ENCODE measurements around the gene KIRREL2. TPM values are rescaled to one million over a fixed set of nuclear protein-coding genes. Genes with fewer than 3 reads are reported as not detected.

The KIRREL2 gene
- total RNA-seq, 1 experiment from 2014 or later, result not detected

DNA sequence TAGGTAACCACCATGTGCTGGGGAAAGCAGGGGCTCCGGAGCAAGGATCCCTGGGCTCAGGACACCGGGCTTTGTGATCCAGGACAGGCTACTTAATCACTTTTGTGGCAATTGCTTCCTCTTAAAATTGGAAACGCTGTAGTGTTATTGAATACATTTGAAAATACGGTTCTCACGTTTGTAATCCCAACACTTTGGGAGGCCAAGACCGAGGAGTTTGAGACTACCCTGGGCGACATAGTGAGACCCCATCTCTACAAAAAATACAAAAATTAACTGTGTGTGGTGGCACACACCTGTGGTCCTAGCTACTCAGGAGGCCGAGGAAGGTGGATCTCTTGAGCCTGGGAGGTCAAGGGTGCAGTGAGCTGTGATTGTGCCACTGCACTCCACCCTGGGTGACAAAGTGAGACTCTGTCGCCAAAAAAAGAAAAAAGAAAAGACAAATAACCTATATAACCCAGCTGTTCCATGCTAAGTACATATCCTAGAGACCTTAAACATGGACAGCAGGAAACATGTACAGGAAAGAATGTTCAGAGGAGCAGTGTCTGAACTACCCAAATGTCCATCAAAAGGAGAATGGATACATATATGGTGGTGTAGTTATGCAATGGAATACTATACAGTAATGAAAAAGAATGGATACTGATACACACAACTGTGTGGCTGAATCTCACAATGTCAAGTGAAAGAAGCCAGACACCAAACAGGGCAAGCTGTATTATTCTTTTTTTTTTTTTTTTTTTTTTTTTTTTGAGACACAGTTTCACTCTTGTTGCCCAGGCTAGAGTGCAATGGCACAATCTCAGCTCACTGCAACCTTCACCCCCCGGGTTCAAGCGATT lies 43.4 kb upstream of the KIRREL2 start:
- H3K79me2 ChIP-seq (ENCODE audit: low read length), result no peaks in the 10 kb centered on the region
- CTCF ChIA-PET, result no interaction called here
- no peaks in the 10 kb centered on the region for H3K36me3 ChIP-seq (ENCODE audit: low read depth, low read length)
- TF ChIP-seq EZH2 (IDR thresholded peaks at IDR 0.05; ENCODE audit: low read length, unreplicated experiment) (no peak), EZH2phosphoT487 (IDR thresholded peaks at IDR 0.05; ENCODE audit: borderline replicate concordance, low read length) (no peak)
- H3K4me1 ChIP-seq (ENCODE audit: insufficient read depth, low read length), result no peaks in the 10 kb centered on the region
- DNase-seq, result no peak
- no peak overlapping the region for H3K9ac ChIP-seq (ENCODE audit: low read length)
- H3K4me3 ChIP-seq (ENCODE audit: low read length), result no peak overlapping the region
- no TSS peak for BruUV-seq (replicated peaks)
- H3K27me3 ChIP-seq (ENCODE audit: low read length), result no peaks in the 10 kb centered on the region
- H3K4me2 ChIP-seq (ENCODE audit: low read length), result no peak overlapping the region
- H2AFZ ChIP-seq (ENCODE audit: low read length), result no peak overlapping the region
- no peaks in the 10 kb centered on the region for H4K20me1 ChIP-seq (ENCODE audit: low read length)
- H3K9me2 ChIP-seq (replicated peaks; ENCODE audit: low read length), result no peaks in the 10 kb centered on the region
- no peak for ATAC-seq
- POLR2A ChIA-PET (ENCODE audit: unreplicated experiment), result no interaction called here
- intact Hi-C loops (cut with micrococcal nuclease), result no loop called here
- H3K27ac ChIP-seq (ENCODE audit: low read length), result no peak overlapping the region
- no peaks in the 10 kb centered on the region for H3F3A ChIP-seq (ENCODE audit: low read length, unreplicated experiment)
- no peaks in the 10 kb centered on the region for H3K9me3 ChIP-seq (ENCODE audit: low read length)

DNA sequence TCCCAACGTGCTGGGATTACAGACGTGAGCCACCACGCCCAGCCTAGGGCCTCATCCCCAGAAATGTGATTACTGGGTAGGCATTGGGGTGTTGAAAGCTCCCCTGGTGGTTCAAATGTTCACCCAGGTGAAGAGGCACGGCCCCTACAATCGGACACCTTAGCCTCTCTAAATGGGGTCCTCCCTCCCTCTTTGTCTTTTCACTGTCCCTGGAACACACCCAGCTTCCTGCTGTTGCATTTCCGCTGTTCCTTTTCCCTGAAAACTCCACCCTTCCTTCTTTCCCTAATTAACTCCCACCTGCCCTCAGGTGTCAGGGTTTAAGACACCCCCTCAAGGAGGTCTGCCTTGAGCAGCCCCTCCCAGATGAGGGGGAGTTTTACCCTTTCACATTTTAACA lies 40.4 kb upstream of the KIRREL2 start:
- POLR2A ChIA-PET (ENCODE audit: unreplicated experiment), result no interaction called here

DNA sequence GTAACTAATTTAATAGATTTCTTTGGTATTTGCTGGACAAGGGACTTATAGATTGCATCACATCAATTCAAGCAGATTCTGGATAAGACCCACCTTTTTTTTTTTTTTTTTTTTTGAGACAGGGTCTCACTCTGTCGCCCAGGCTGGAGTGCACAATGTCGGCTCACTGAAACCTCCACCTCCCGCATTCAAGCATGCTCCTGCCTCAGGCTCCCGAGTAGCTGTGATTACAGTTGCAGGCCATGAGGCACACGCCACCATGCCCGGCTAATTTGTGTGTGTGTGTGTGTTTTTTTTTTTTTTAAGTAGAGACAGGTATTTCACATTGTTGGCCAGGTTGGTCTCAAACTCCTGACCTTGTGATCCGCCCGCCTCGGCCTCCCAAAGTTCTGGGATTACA lies 39.9 kb upstream of the KIRREL2 start:
- Histone ChIP-seq H3K4me1 (ENCODE audit: insufficient read depth, low read length) (no peaks in the 10 kb centered on the region), H3K36me3 (ENCODE audit: low read depth, low read length) (no peaks in the 10 kb centered on the region), H3K9me2 (replicated peaks; ENCODE audit: low read length) (no peaks in the 10 kb centered on the region), H3F3A (ENCODE audit: low read length, unreplicated experiment) (no peaks in the 10 kb centered on the region), H4K20me1 (ENCODE audit: low read length) (no peaks in the 10 kb centered on the region), H3K79me2 (ENCODE audit: low read length) (no peaks in the 10 kb centered on the region), H3K27ac (ENCODE audit: low read length) (no peak overlapping the region), H3K27me3 (ENCODE audit: low read length) (no peaks in the 10 kb centered on the region), H2AFZ (ENCODE audit: low read length) (no peak overlapping the region), H3K9ac (ENCODE audit: low read length) (no peak overlapping the region), H3K4me2 (ENCODE audit: low read length) (no peak overlapping the region), H3K9me3 (ENCODE audit: low read length) (no peaks in the 10 kb centered on the region), H3K4me3 (ENCODE audit: low read length) (no peak overlapping the region)
- intact Hi-C loops (cut with micrococcal nuclease), result no loop called here
- no peak for TF ChIP-seq EZH2phosphoT487 (IDR thresholded peaks at IDR 0.05; ENCODE audit: borderline replicate concordance, low read length)
- no peak for TF ChIP-seq EZH2 (IDR thresholded peaks at IDR 0.05; ENCODE audit: low read length, unreplicated experiment)
- TF ChIP-seq, protein P1, sequence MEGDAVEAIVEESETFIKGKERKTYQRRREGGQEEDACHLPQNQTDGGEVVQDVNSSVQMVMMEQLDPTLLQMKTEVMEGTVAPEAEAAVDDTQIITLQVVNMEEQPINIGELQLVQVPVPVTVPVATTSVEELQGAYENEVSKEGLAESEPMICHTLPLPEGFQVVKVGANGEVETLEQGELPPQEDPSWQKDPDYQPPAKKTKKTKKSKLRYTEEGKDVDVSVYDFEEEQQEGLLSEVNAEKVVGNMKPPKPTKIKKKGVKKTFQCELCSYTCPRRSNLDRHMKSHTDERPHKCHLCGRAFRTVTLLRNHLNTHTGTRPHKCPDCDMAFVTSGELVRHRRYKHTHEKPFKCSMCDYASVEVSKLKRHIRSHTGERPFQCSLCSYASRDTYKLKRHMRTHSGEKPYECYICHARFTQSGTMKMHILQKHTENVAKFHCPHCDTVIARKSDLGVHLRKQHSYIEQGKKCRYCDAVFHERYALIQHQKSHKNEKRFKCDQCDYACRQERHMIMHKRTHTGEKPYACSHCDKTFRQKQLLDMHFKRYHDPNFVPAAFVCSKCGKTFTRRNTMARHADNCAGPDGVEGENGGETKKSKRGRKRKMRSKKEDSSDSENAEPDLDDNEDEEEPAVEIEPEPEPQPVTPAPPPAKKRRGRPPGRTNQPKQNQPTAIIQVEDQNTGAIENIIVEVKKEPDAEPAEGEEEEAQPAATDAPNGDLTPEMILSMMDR (conservative IDR thresholded peaks at IDR 0.05; ENCODE audit: low read depth, low read length), result no peak
- POLR2A ChIA-PET (ENCODE audit: unreplicated experiment), result no interaction called here
- CTCF ChIA-PET, result interaction anchor here (0.6 kb wide), 2 partner anchors 114 to 124 kb away, joined by 3 read pairs; no protein-coding TSS in a partner anchor
- no TSS peak for BruUV-seq (replicated peaks)
- DNase-seq (no peak), ATAC-seq (no peak)

More for the DNA sequence above, 40.4 kb upstream of the KIRREL2 start:
- Histone ChIP-seq H3K36me3 (ENCODE audit: low read depth, low read length) (no peaks in the 10 kb centered on the region), H3K9me3 (ENCODE audit: low read length) (no peaks in the 10 kb centered on the region), H3K4me2 (ENCODE audit: low read length) (no peak overlapping the region), H3K4me1 (ENCODE audit: insufficient read depth, low read length) (no peaks in the 10 kb centered on the region), H2AFZ (ENCODE audit: low read length) (no peak overlapping the region), H3K27me3 (ENCODE audit: low read length) (no peaks in the 10 kb centered on the region), H3F3A (ENCODE audit: low read length, unreplicated experiment) (no peaks in the 10 kb centered on the region), H3K4me3 (ENCODE audit: low read length) (no peak overlapping the region), H3K9me2 (replicated peaks; ENCODE audit: low read length) (no peaks in the 10 kb centered on the region), H3K27ac (ENCODE audit: low read length) (no peak overlapping the region), H3K79me2 (ENCODE audit: low read length) (no peaks in the 10 kb centered on the region), H4K20me1 (ENCODE audit: low read length) (no peaks in the 10 kb centered on the region), H3K9ac (ENCODE audit: low read length) (no peak overlapping the region)
- ATAC-seq (no peak), DNase-seq (no peak)
- no peak for TF ChIP-seq EZH2phosphoT487 (IDR thresholded peaks at IDR 0.05; ENCODE audit: borderline replicate concordance, low read length)
- TF ChIP-seq EZH2 (IDR thresholded peaks at IDR 0.05; ENCODE audit: low read length, unreplicated experiment), result no peak
- TF ChIP-seq, protein P1 (conservative IDR thresholded peaks at IDR 0.05; ENCODE audit: low read depth, low read length), result no peak
- CTCF ChIA-PET, result interaction anchor here (0.6 kb wide), 2 partner anchors 113 to 123 kb away, joined by 3 read pairs; no protein-coding TSS in a partner anchor
- BruUV-seq (replicated peaks), result no TSS peak
- intact Hi-C loops (cut with micrococcal nuclease), result no loop called here

Data from PC-3 (cell line).